HepG2 (cell line): Measurements from ENCODE around the gene AGTRAP. TPM values are rescaled to one million over a fixed set of nuclear protein-coding genes. Genes with fewer than 3 reads are reported as not detected.

Source experiments
- ATAC-seq: fragments of 200-7000 bp; cut with Tn5 transposase; 3 replicates; pipeline ENCODE4 v1.9.1; 2020; ENCODE audit warnings: mild to moderate bottlenecking, moderate library complexity
- BruUV-seq: library from RNA; stranded (reverse); fragments of 400-500 nt; replicated peaks from 2 replicates; lab custom pipeline; 2021; lab: Mats Ljungman, UMichigan
- CTCF ChIA-PET: fragments of 300-600 bp; formaldehyde crosslinking; extraction: SDS; loops from one replicate; lab custom pipeline; 2021; ENCODE audit warnings: low total read pairs, inconsistent platforms, low intra/inter-chr PET ratio; lab: Yijun Ruan, JAX
- POLR2A ChIA-PET: fragments of 350-600 bp; sonication (Branson Sonifier 250); formaldehyde crosslinking; loops from one replicate; lab custom pipeline; 2020; ENCODE audit warnings: antibody characterized with exemption, inconsistent platforms; lab: Yijun Ruan, JAX
- DNase-seq: peaks from one replicate; pipeline ENCODE4 v3.0.0-alpha.2; 2015; ENCODE audit warnings: low spot score
- FAIRE-seq: peaks from 3 replicates; lab custom pipeline; 2011; peaks lifted over from hg19 to GRCh38; lab: Jason Lieb, UNC
- H2AFZ ChIP-seq: one replicate; pipeline ENCODE4 v1.6.1; 2011; ENCODE audit warnings: low read length, inconsistent platforms
- H3K27ac ChIP-seq: fragments of 300-600 bp; 3 replicates; pipeline ENCODE4 v1.8.0; 2011; ENCODE audit warnings: mixed run types, mild to moderate bottlenecking, mixed read lengths, low read length, inconsistent platforms; ENCODE audit not compliant: insufficient read depth; ENCODE audit errors: extremely low read length
- H3K27me3 ChIP-seq, 2 experiments: fragments of 200-600 bp in 1 of 2; 2 replicates in 1 of 2; 3 replicates in 1 of 2; pipeline versions ENCODE4 v1.6.0 to v1.8.0; 2011; ENCODE audit warnings: low read length in 2 of 2, mild to moderate bottlenecking in 2 of 2, moderate library complexity in 2 of 2, inconsistent platforms in 1 of 2; ENCODE audit not compliant: insufficient read depth in 2 of 2, control insufficient read depth in 1 of 2
- H3K36me3 ChIP-seq, 2 experiments: fragments of 200-600 bp in 1 of 2; replicated peaks in 1 of 2; 2 replicates in 1 of 2; 3 replicates in 1 of 2; pipeline versions ENCODE4 v1.5.1 to v1.8.0; 2011; ENCODE audit warnings: low read length in 2 of 2, inconsistent platforms in 1 of 2; ENCODE audit not compliant: insufficient read depth in 2 of 2, control insufficient read depth in 1 of 2
- H3K4me1 ChIP-seq: 2 replicates; pipeline ENCODE4 v1.5.1; 2012; ENCODE audit warnings: low read length, inconsistent platforms; ENCODE audit not compliant: insufficient read depth
- H3K4me2 ChIP-seq: 2 replicates; pipeline ENCODE4 v1.6.0; 2011; ENCODE audit warnings: low read depth, low read length, inconsistent platforms
- H3K4me3 ChIP-seq, 3 experiments: fragments of 200-600 bp in 1 of 3; sonication (generic), shearing (Covaris generic) in 1 of 3; replicated peaks in 1 of 3; 2 replicates each; pipeline ENCODE4 v1.5.1; 2011 to 2016; ENCODE audit warnings: low read length in 3 of 3, inconsistent platforms in 2 of 3, low read depth in 2 of 3, mild to moderate bottlenecking in 2 of 3, control low read depth in 1 of 3, mixed read lengths in 1 of 3; ENCODE audit not compliant: insufficient read depth in 1 of 3
- H3K79me2 ChIP-seq: one replicate; pipeline ENCODE4 v1.6.1; 2011; ENCODE audit warnings: low read length, inconsistent platforms; ENCODE audit not compliant: insufficient read depth
- H3K9ac ChIP-seq: 2 replicates; pipeline ENCODE4 v1.6.0; 2011; ENCODE audit warnings: mild to moderate bottlenecking, low read depth, low read length, inconsistent platforms; ENCODE audit not compliant: insufficient read depth
- H3K9me3 ChIP-seq: 2 replicates; pipeline ENCODE4 v1.5.1; 2012; ENCODE audit warnings: mild to moderate bottlenecking, low read length
- H4K20me1 ChIP-seq: 2 replicates; pipeline ENCODE4 v1.6.0; 2011; ENCODE audit warnings: inconsistent platforms, mild to moderate bottlenecking, low read length, moderate library complexity; ENCODE audit not compliant: insufficient read depth
- BORCS8-MEF2B ChIP-seq: sonication (generic); formaldehyde crosslinking; IDR thresholded peaks from 2 replicates; pipeline ENCODE4 v1.8.0; 2022; ENCODE audit warnings: mild to moderate bottlenecking, missing genetic modification reagents
- CEBPB ChIP-seq: IDR thresholded peaks from 2 replicates; pipeline ENCODE4 v1.6.1; 2011; ENCODE audit warnings: low read depth, low read length, improper control_type of control experiment, borderline replicate concordance
- CEBPG ChIP-seq: IDR thresholded peaks from 2 replicates; pipeline ENCODE4 v1.6.1; 2016
- CTCF ChIP-seq: sonication (generic); formaldehyde crosslinking; IDR thresholded peaks from 2 replicates; pipeline ENCODE4 v1.5.0; 2020; ENCODE audit warnings: mild to moderate bottlenecking, missing genetic modification reagents, moderate library complexity
- EZH2 ChIP-seq: conservative IDR thresholded peaks from 2 replicates; pipeline ENCODE4 v1.6.1; 2012; ENCODE audit warnings: mild to moderate bottlenecking, low read depth, low read length, moderate library complexity
- KLF13 ChIP-seq: sonication (generic); formaldehyde crosslinking; IDR thresholded peaks from 2 replicates; pipeline ENCODE4 v1.4.0; 2020; ENCODE audit warnings: mild to moderate bottlenecking, missing genetic modification reagents
- MAF1 ChIP-seq: sonication (generic); formaldehyde crosslinking; IDR thresholded peaks from 2 replicates; pipeline ENCODE4 v1.5.0; 2020; ENCODE audit warnings: missing genetic modification reagents, borderline replicate concordance
- MXI1 ChIP-seq: IDR thresholded peaks from 3 replicates; pipeline ENCODE4 v1.6.1; 2012; ENCODE audit warnings: low read depth, low read length, inconsistent platforms, borderline replicate concordance
- NFIB ChIP-seq: sonication (generic); formaldehyde crosslinking; IDR thresholded peaks from 2 replicates; pipeline ENCODE4 v1.9.0; 2021; ENCODE audit warnings: missing genetic modification reagents, mild to moderate bottlenecking, borderline replicate concordance
- PHB2 ChIP-seq: fragments of 450-650 bp; IDR thresholded peaks from 2 replicates; pipeline ENCODE4 v1.6.1; 2018; ENCODE audit not compliant: partially characterized antibody
- REL ChIP-seq: sonication (generic); formaldehyde crosslinking; conservative IDR thresholded peaks from 2 replicates; pipeline ENCODE4 v1.8.0; 2022; ENCODE audit warnings: mild to moderate bottlenecking, missing genetic modification reagents, moderate library complexity
- SNAI1 ChIP-seq: sonication (generic); formaldehyde crosslinking; IDR thresholded peaks from 2 replicates; pipeline ENCODE4 v1.5.0; 2020; ENCODE audit warnings: mild to moderate bottlenecking, missing genetic modification reagents, borderline replicate concordance
- ZNF335 ChIP-seq: sonication (generic); formaldehyde crosslinking; IDR thresholded peaks from 2 replicates; pipeline ENCODE4 v1.4.0; 2020; ENCODE audit warnings: missing genetic modification reagents
- ZNF616 ChIP-seq: sonication (generic); formaldehyde crosslinking; IDR thresholded peaks from 2 replicates; pipeline ENCODE4 v1.5.0; 2020; ENCODE audit warnings: low read depth, mild to moderate bottlenecking, missing genetic modification reagents
- ZNF619 ChIP-seq: sonication (generic); formaldehyde crosslinking; IDR thresholded peaks from 2 replicates; pipeline ENCODE4 v1.4.0; 2020; ENCODE audit warnings: mild to moderate bottlenecking, missing genetic modification reagents
- WGBS: methylation state at CpG from one replicate; pipeline ENCODE4 v1.1.6; 2017; ENCODE audit warnings: low lambda C conversion rate; 5-methylcytosine and 5-hydroxymethylcytosine counted together
- in situ Hi-C: cut with HindIII; loops from 2 replicates; pipeline ENCODE4 v1.10.0; 2017; ENCODE audit warnings: low pct_unique_long_range_greater_than_20kb; ENCODE audit not compliant: extremely low pct_ligation_motif_present
- intact Hi-C: fragments of 100-400 bp; cut with micrococcal nuclease; formaldehyde crosslinking; loops from one replicate; pipeline ENCODE4 v1.10.0; 2022; ENCODE audit not compliant: unreplicated experiment
- polyA plus RNA-seq, 8 experiments: library from polyadenylated mRNA; depleted of rRNA in 3 of 8; stranded (reverse) in 7 of 8; unstranded in 1 of 8; fragments of >200 nt; fragmentation: Illumina TruSeq in 4 of 8; extraction: Trizol in 4 of 8; gene quantifications; 2 replicates each; pipeline versions ENCODE4 v1.2.1 to v1.2.3, GENCODE V29; 2011 to 2016; ENCODE audit warnings: low read depth in 4 of 8, missing spikeins in 1 of 8, mixed read lengths in 1 of 8; ENCODE audit not compliant: insufficient read depth in 1 of 8
- total RNA-seq, 5 experiments: library from RNA; depleted of rRNA; stranded (reverse); fragments of >200 nt; fragmentation: Illumina TruSeq; extraction: Trizol; gene quantifications; 2 replicates each; pipeline ENCODE4 v1.2.3, GENCODE V29; 2016; ENCODE audit warnings: low read depth in 1 of 5

Gene AGTRAP
- total and polyA plus RNA-seq, 2 of the 13 experiments (the other 11 are each of a cell fraction or from before 2014, with no cell fraction given) = 28.3 to 32.0 TPM

GRCh38 chr1:11730429-11730891, 5.5 kb upstream of the AGTRAP start:
- Histone ChIP-seq H3K9me3 (no peaks in the 10 kb centered on the region), H3K36me3 (no peaks in the 10 kb centered on the region), H3K79me2 (no peaks in the 10 kb centered on the region), H3K4me3 (no peak overlapping the region), H3K27ac (no peak overlapping the region), H3K27me3 (peaks cover 2 to 16% of the 10 kb centered on the region in 2 experiments; a peak in 2 of 5 replicates), H3K9ac (no peak overlapping the region), H2AFZ (no peak overlapping the region), H4K20me1 (no peaks in the 10 kb centered on the region), H3K4me2 (no peak overlapping the region), H3K4me1 (peaks cover 48% of the 10 kb centered on the region)
- 47% methylated on average over 5 of the region's 5 CpGs for WGBS
- ATAC-seq = peak; percentile 12
- POLR2A ChIA-PET = no interaction called here
- CTCF ChIA-PET = no interaction called here
- no peak for DNase-seq
- in situ Hi-C loops = no loop called here
- TF ChIP-seq EZH2 = no peak
- TF ChIP-seq SNAI1 (CRISPR knock-in tag) = no peak
- TF ChIP-seq PHB2 = no peak
- TF ChIP-seq ZNF616 = no peak
- TF ChIP-seq KLF13 (CRISPR knock-in tag) = no peak
- TF ChIP-seq ZNF619 = no peak
- no peak for TF ChIP-seq MAF1
- no peak for TF ChIP-seq CTCF (CRISPR knock-in tag)
- TF ChIP-seq MXI1 = no peak
- no peak for TF ChIP-seq REL (CRISPR knock-in tag)
- no peak for TF ChIP-seq NFIB
- peak; percentile 33; the same call in 1 of the 2 replicates for TF ChIP-seq CEBPB
- TF ChIP-seq ZNF335 (CRISPR knock-in tag) = no peak
- no peak for TF ChIP-seq BORCS8-MEF2B (CRISPR knock-in tag)
- TF ChIP-seq CEBPG (CRISPR knock-in tag) = peak; percentile 33; the same call in 1 of the 2 replicates
- intact Hi-C loops = no loop called here
- BruUV-seq = no TSS peak
- FAIRE-seq = no peak
